NCI-H82 treated with DMSO at 0.1 percent for 48 hours (cell line): ENCODE results near the gene VWA1.
A peak's percentile ranks its signal among the peaks of the same experiment; 100 is the strongest.
"Not testable (repeated sequence)": the region's sequence is repeated elsewhere in the genome, so short reads cannot be mapped to it uniquely, and the experiment has no call there.

Source experiments
- DNase-seq: peaks from one replicate; lab custom pipeline; 2025; ENCODE audit not compliant: unreplicated experiment; lab: John Stamatoyannopoulos, UW

VWA1 gene

GRCh38 chr1:1402901-1403392, 32.5 kb upstream of the VWA1 start:
- DNase-seq: not testable (repeated sequence)

GRCh38 chr1:1403653-1404052, 31.8 kb upstream of the VWA1 start:
- no peak for DNase-seq

GRCh38 chr1:1406101-1406820, 29.2 kb upstream of the VWA1 start:
- DNase-seq: no peak

GRCh38 chr1:1406821-1407635, 28.5 kb upstream of the VWA1 start, which contains the start of gene MRPL20:
Gene MRPL20 (minus strand): TSS chr1:1407293. CDS start chr1:1407217, 76 bp downstream.
- peak; percentile 85 for DNase-seq

- DNase-seq: no peak
Observed at GRCh38 chr1:1407636-1408318, 27.7 kb upstream of the VWA1 start.

- not testable (repeated sequence) for DNase-seq
Observed at GRCh38 chr1:1410238-1410637, 25.3 kb upstream of the VWA1 start.

- no peak for DNase-seq
Observed at GRCh38 chr1:1411626-1412025, 23.9 kb upstream of the VWA1 start.

- not testable (repeated sequence) for DNase-seq
Observed at GRCh38 chr1:1412311-1412902, 23.1 kb upstream of the VWA1 start.

GRCh38 chr1:1415751-1416150, 19.7 kb upstream of the VWA1 start:
- DNase-seq: no peak

GRCh38 chr1:1417396-1417795, 18.1 kb upstream of the VWA1 start:
- not testable (repeated sequence) for DNase-seq

- not testable (repeated sequence) for DNase-seq
Observed at GRCh38 chr1:1417825-1418463, 17.5 kb upstream of the VWA1 start.

- DNase-seq: no peak
Observed at GRCh38 chr1:1418464-1419362, 16.8 kb upstream of the VWA1 start.

GRCh38 chr1:1419363-1419812, 16.1 kb upstream of the VWA1 start:
- no peak for DNase-seq

GRCh38 chr1:1419813-1420653, 15.5 kb upstream of the VWA1 start:
- DNase-seq: no peak

GRCh38 chr1:1420654-1421141, 14.8 kb upstream of the VWA1 start:
- no peak for DNase-seq

- DNase-seq: peak; percentile 81
Observed at GRCh38 chr1:1421147-1421906, 14.2 kb upstream of the VWA1 start, which contains the start of gene ANKRD65. Gene ANKRD65 (minus strand): TSS chr1:1421276. CDS start chr1:1421005, 271 bp downstream.

- no peak for DNase-seq
Observed at GRCh38 chr1:1421907-1422464, 13.5 kb upstream of the VWA1 start.
